Astrocyte (in vitro differentiated cells and primary cell): ENCODE data around the gene TXNL4A. TPM values are rescaled to one million over a fixed set of nuclear protein-coding genes. Genes with fewer than 3 reads are reported as not detected.
A peak's percentile ranks its signal among the peaks of the same experiment; 100 is the strongest.

ENCODE experiments used
- DNase-seq: peaks from one replicate; pipeline ENCODE4 v3.0.0-alpha.2; 2010; ENCODE audit warnings: low read depth
- FAIRE-seq: peaks from 2 replicates; lab custom pipeline; 2011; peaks lifted over from hg19 to GRCh38; lab: Jason Lieb, UNC
- H2AFZ ChIP-seq: 2 replicates; pipeline ENCODE4 v1.6.0; 2012; ENCODE audit warnings: low read depth, low read length, inconsistent platforms
- H3K27ac ChIP-seq: 2 replicates; pipeline ENCODE4 v1.5.1; 2011; ENCODE audit warnings: low read depth, low read length, inconsistent platforms
- H3K27me3 ChIP-seq: 2 replicates; pipeline ENCODE4 v1.6.0; 2011; ENCODE audit warnings: low read length, inconsistent platforms; ENCODE audit not compliant: insufficient read depth
- H3K36me3 ChIP-seq: 2 replicates; pipeline ENCODE4 v1.5.1; 2011; ENCODE audit warnings: low read length, inconsistent platforms; ENCODE audit not compliant: insufficient read depth
- H3K4me1 ChIP-seq: 2 replicates; pipeline ENCODE4 v1.5.1; 2011; ENCODE audit warnings: low read length, inconsistent platforms; ENCODE audit not compliant: insufficient read depth
- H3K4me2 ChIP-seq: 2 replicates; pipeline ENCODE4 v1.6.0; 2012; ENCODE audit warnings: low read length, inconsistent platforms
- H3K4me3 ChIP-seq: 2 replicates; pipeline ENCODE4 v1.5.1; 2011; ENCODE audit warnings: low read depth, mild to moderate bottlenecking, low read length, inconsistent platforms; ENCODE audit not compliant: insufficient read depth
- H3K79me2 ChIP-seq: 2 replicates; pipeline ENCODE4 v1.6.0; 2012; ENCODE audit warnings: mild to moderate bottlenecking, low read length, inconsistent platforms; ENCODE audit not compliant: insufficient read depth
- H3K9ac ChIP-seq: 2 replicates; pipeline ENCODE4 v1.6.0; 2012; ENCODE audit warnings: mild to moderate bottlenecking, low read length, inconsistent platforms
- H3K9me3 ChIP-seq: 2 replicates; pipeline ENCODE4 v1.5.1; 2012; ENCODE audit warnings: low read depth, mild to moderate bottlenecking, low read length, inconsistent platforms; ENCODE audit not compliant: insufficient read depth
- H4K20me1 ChIP-seq: 2 replicates; pipeline ENCODE4 v1.6.0; 2012; ENCODE audit warnings: low read length, inconsistent platforms; ENCODE audit not compliant: insufficient read depth
- H3K27ac Mint-ChIP-seq: one replicate; pipeline ENCODE4 v1.8.0; 2021; ENCODE audit warnings: mild to moderate bottlenecking, mixed read lengths; ENCODE audit not compliant: unreplicated experiment
- H3K27me3 Mint-ChIP-seq: one replicate; pipeline ENCODE4 v1.8.0; 2021; ENCODE audit warnings: low read depth, mixed read lengths; ENCODE audit not compliant: unreplicated experiment
- H3K36me3 Mint-ChIP-seq: one replicate; pipeline ENCODE4 v1.8.0; 2021; ENCODE audit warnings: low read depth, mixed read lengths; ENCODE audit not compliant: unreplicated experiment
- H3K4me1 Mint-ChIP-seq: one replicate; pipeline ENCODE4 v1.8.0; 2021; ENCODE audit warnings: low read depth, mixed read lengths; ENCODE audit not compliant: unreplicated experiment
- H3K4me3 Mint-ChIP-seq: one replicate; pipeline ENCODE4 v1.8.0; 2021; ENCODE audit warnings: mild to moderate bottlenecking, moderate library complexity, mixed read lengths; ENCODE audit not compliant: unreplicated experiment
- H3K9me3 Mint-ChIP-seq: one replicate; pipeline ENCODE4 v1.8.0; 2021; ENCODE audit warnings: mild to moderate bottlenecking, mixed read lengths; ENCODE audit not compliant: unreplicated experiment
- EZH2 ChIP-seq: IDR thresholded peaks from 2 replicates; pipeline ENCODE4 v1.6.1; 2012; ENCODE audit warnings: mild to moderate bottlenecking, low read length, inconsistent platforms; ENCODE audit not compliant: insufficient read depth
- total RNA-seq: library from RNA; stranded (reverse); gene quantifications from 2 replicates; pipeline ENCODE4 v1.2.1, GENCODE V29; 2021
- TF ChIP-seq, protein P1 (sequence below): IDR thresholded peaks from 2 replicates; pipeline ENCODE4 v1.5.1; 2011; ENCODE audit warnings: low read depth, mild to moderate bottlenecking, inconsistent platforms, low read length, moderate library complexity; ENCODE audit not compliant: insufficient read depth

Gene TXNL4A
- total RNA-seq, 1 donor from 2014 or later: 135 TPM

DNA sequence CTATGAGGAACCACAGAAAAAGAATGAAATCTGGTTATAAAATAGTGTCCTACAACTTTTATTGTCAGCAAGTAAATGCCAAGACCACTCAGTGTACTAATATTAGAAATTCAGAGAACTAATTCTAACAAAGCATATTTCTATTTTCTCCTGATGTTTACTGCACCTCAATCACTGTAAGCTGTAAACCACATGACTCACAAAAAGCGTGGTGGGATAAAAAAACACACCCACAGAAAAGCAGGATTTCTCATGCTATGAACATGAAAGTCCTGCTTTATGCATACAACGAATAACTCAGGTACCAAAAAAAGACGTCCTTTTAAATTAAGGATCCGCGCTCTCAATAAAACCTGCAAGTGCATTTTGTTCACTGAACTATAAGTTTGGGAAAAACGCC is 797 bp downstream of the TXNL4A start:
- H3K9me3 ChIP-seq: no peaks in the 10 kb centered on the region
- peak overlapping the region; percentile 80 for H3K27ac ChIP-seq
- Mint-ChIP-seq H3K27ac (no peak overlapping the region), H3K36me3 (peaks cover 3% of the 10 kb centered on the region), H3K4me3 (peak overlapping the region; percentile 96), H3K9me3 (no peaks in the 10 kb centered on the region), H3K4me1 (peaks cover 20% of the 10 kb centered on the region), H3K27me3 (no peaks in the 10 kb centered on the region)
- peaks cover 59% of the 10 kb centered on the region for H3K79me2 ChIP-seq
- FAIRE-seq (no peak), DNase-seq (no peak)
- no peaks in the 10 kb centered on the region for H3K27me3 ChIP-seq
- H3K36me3 ChIP-seq: peaks cover 6% of the 10 kb centered on the region
- H4K20me1 ChIP-seq: peaks cover 55% of the 10 kb centered on the region
- peak overlapping the region; percentile 87 for H3K9ac ChIP-seq
- H3K4me1 ChIP-seq: peaks cover 7% of the 10 kb centered on the region
- peak overlapping the region; percentile 86 for H3K4me2 ChIP-seq
- H3K4me3 ChIP-seq: peak overlapping the region; percentile 78
- H2AFZ ChIP-seq: no peak overlapping the region
- no peak for TF ChIP-seq EZH2
- TF ChIP-seq, protein P1, sequence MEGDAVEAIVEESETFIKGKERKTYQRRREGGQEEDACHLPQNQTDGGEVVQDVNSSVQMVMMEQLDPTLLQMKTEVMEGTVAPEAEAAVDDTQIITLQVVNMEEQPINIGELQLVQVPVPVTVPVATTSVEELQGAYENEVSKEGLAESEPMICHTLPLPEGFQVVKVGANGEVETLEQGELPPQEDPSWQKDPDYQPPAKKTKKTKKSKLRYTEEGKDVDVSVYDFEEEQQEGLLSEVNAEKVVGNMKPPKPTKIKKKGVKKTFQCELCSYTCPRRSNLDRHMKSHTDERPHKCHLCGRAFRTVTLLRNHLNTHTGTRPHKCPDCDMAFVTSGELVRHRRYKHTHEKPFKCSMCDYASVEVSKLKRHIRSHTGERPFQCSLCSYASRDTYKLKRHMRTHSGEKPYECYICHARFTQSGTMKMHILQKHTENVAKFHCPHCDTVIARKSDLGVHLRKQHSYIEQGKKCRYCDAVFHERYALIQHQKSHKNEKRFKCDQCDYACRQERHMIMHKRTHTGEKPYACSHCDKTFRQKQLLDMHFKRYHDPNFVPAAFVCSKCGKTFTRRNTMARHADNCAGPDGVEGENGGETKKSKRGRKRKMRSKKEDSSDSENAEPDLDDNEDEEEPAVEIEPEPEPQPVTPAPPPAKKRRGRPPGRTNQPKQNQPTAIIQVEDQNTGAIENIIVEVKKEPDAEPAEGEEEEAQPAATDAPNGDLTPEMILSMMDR: no peak

DNA sequence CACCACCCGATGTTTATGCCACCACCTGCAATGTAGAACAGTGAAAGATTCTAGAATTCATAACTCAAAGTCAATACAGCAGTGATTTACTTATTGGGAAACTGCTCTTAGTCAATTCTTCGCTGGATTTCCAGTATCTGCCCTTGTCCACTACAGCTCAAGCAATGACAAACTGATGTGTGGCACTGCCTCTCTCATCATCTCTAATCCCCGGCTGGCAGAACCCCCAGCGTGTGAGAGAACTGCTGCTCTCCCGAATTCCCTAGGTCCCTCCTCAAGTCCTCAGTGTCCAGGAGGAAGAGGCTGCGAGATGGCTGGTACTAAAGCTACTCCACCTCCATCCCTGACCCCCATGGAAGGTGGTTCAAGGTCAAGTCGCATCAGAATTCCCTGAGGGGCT is 1.6 kb downstream of the TXNL4A start:
- DNase-seq: no peak
- H3K4me3 ChIP-seq: peak overlapping the region; percentile 78
- peak overlapping the region; percentile 86 for H3K4me2 ChIP-seq
- peak overlapping the region; percentile 87 for H3K9ac ChIP-seq
- H3K4me1 ChIP-seq: peaks cover 7% of the 10 kb centered on the region
- H3K79me2 ChIP-seq: peaks cover 67% of the 10 kb centered on the region
- H2AFZ ChIP-seq: no peak overlapping the region
- no peaks in the 10 kb centered on the region for H3K9me3 ChIP-seq
- Mint-ChIP-seq H3K4me3 (peak overlapping the region; percentile 96), H3K27me3 (no peaks in the 10 kb centered on the region), H3K27ac (peak overlapping the region; percentile 59), H3K4me1 (peaks cover 20% of the 10 kb centered on the region), H3K36me3 (peaks cover 3% of the 10 kb centered on the region), H3K9me3 (no peaks in the 10 kb centered on the region)
- peaks cover 64% of the 10 kb centered on the region for H4K20me1 ChIP-seq
- TF ChIP-seq, protein P1: no peak
- no peak for TF ChIP-seq EZH2
- FAIRE-seq: no peak
- no peak overlapping the region for H3K27ac ChIP-seq
- H3K27me3 ChIP-seq: no peaks in the 10 kb centered on the region
- H3K36me3 ChIP-seq: peaks cover 6% of the 10 kb centered on the region

DNA sequence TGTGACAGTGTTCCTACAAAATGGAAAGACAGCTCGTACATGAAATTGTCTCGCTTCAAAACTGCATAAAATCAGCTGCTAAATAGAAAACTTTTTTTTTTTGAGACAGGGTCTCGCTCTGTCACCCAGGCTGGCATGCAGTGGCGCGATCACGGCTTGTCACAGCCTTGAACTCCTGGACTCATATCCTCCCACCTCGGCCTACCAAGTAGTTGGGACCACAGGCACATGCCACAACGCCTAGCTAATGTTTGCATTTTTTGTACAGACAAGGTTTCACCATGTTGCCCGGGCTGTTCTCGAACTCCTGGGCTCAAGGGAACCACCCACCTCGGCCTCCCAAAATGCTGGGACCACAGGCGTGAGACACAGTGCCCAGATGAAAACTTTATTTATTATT is 3.2 kb downstream of the TXNL4A start:
- Histone ChIP-seq H3K9me3 (no peaks in the 10 kb centered on the region), H3K4me3 (no peak overlapping the region), H2AFZ (no peak overlapping the region), H3K79me2 (peaks cover 83% of the 10 kb centered on the region), H3K27ac (no peak overlapping the region), H3K4me1 (peaks cover 7% of the 10 kb centered on the region), H4K20me1 (peaks cover 79% of the 10 kb centered on the region), H3K36me3 (peaks cover 6% of the 10 kb centered on the region), H3K9ac (no peak overlapping the region), H3K27me3 (no peaks in the 10 kb centered on the region), H3K4me2 (no peak overlapping the region)
- peaks cover 3% of the 10 kb centered on the region for H3K36me3 Mint-ChIP-seq
- no peak for DNase-seq
- peaks cover 23% of the 10 kb centered on the region for H3K4me1 Mint-ChIP-seq
- H3K27ac Mint-ChIP-seq: no peak overlapping the region
- no peak for TF ChIP-seq EZH2
- TF ChIP-seq, protein P1: no peak
- H3K4me3 Mint-ChIP-seq: no peak overlapping the region
- no peaks in the 10 kb centered on the region for H3K27me3 Mint-ChIP-seq
- no peaks in the 10 kb centered on the region for H3K9me3 Mint-ChIP-seq
- FAIRE-seq: no peak
